ENCODE measurements around the gene COL25A1.
A peak's percentile ranks its signal among the peaks of the same experiment; 100 is the strongest.

COL25A1 gene

GRCh38 chr4:109302361-109303139 is at the start of gene COL25A1:
TSS of gene COL25A1 (minus strand) at chr4:109302658.
- peak within 1 kb of the TSS; percentile 56 for H3K4me3 ChIP-seq (ENCODE audit: low read depth, low read length)
- DNase-seq (ENCODE audit: low read depth): no peak

GRCh38 chr4:109350121-109350520 is 47.7 kb upstream of the COL25A1 start:
- no peak for DNase-seq (ENCODE audit: low read depth)
- no peak overlapping the region for H3K4me3 ChIP-seq (ENCODE audit: low read depth, low read length)

GRCh38 chr4:109334129-109335105 is 32.0 kb upstream of the COL25A1 start:
- no peak overlapping the region for H3K4me3 ChIP-seq (ENCODE audit: low read depth, low read length)

GRCh38 chr4:109332926-109333464 is 30.5 kb upstream of the COL25A1 start:
- no peak for DNase-seq (ENCODE audit: low read depth)

More at GRCh38 chr4:109334129-109335105, 32.0 kb upstream of the COL25A1 start:
- no peak for DNase-seq (ENCODE audit: low read depth)

GRCh38 chr4:109327641-109328040 is 25.2 kb upstream of the COL25A1 start:
- DNase-seq (ENCODE audit: low read depth): no peak
- no peak overlapping the region for H3K4me3 ChIP-seq (ENCODE audit: low read depth, low read length)

More at GRCh38 chr4:109332926-109333464, 30.5 kb upstream of the COL25A1 start:
- no peak overlapping the region for H3K4me3 ChIP-seq (ENCODE audit: low read depth, low read length)

- H3K4me3 ChIP-seq (ENCODE audit: low read depth, low read length): no peak overlapping the region
- DNase-seq (ENCODE audit: low read depth): no peak
Measured at GRCh38 chr4:109325698-109326097, 23.2 kb upstream of the COL25A1 start.

- no peak overlapping the region for H3K4me3 ChIP-seq (ENCODE audit: low read depth, low read length)
- DNase-seq (ENCODE audit: low read depth): no peak
Measured at GRCh38 chr4:109323348-109323747, 20.9 kb upstream of the COL25A1 start.

- no peak for DNase-seq (ENCODE audit: low read depth)
- H3K4me3 ChIP-seq (ENCODE audit: low read depth, low read length): no peak overlapping the region
Measured at GRCh38 chr4:109321232-109321631, 18.8 kb upstream of the COL25A1 start.

- no peak for DNase-seq (ENCODE audit: low read depth)
- no peak overlapping the region for H3K4me3 ChIP-seq (ENCODE audit: low read depth, low read length)
Measured at GRCh38 chr4:109319684-109320083, 17.2 kb upstream of the COL25A1 start.

GRCh38 chr4:109319156-109319555 is 16.7 kb upstream of the COL25A1 start:
- no peak for DNase-seq (ENCODE audit: low read depth)
- no peak overlapping the region for H3K4me3 ChIP-seq (ENCODE audit: low read depth, low read length)

- no peak overlapping the region for H3K4me3 ChIP-seq (ENCODE audit: low read depth, low read length)
- no peak for DNase-seq (ENCODE audit: low read depth)
Measured at GRCh38 chr4:109315818-109316217, 13.4 kb upstream of the COL25A1 start.

GRCh38 chr4:109315341-109315740 is 12.9 kb upstream of the COL25A1 start:
- no peak for DNase-seq (ENCODE audit: low read depth)
- H3K4me3 ChIP-seq (ENCODE audit: low read depth, low read length): no peak overlapping the region

- H3K4me3 ChIP-seq (ENCODE audit: low read depth, low read length): no peak overlapping the region
- no peak for DNase-seq (ENCODE audit: low read depth)
Measured at GRCh38 chr4:109313168-109314133, 11.0 kb upstream of the COL25A1 start.

GRCh38 chr4:109303140-109303496 is 660 bp upstream of the COL25A1 start:
- H3K4me3 ChIP-seq (ENCODE audit: low read depth, low read length): peak overlapping the region; percentile 56
- DNase-seq (ENCODE audit: low read depth): no peak

GRCh38 chr4:109301651-109302360 is 652 bp downstream of the COL25A1 start:
- no peak for DNase-seq (ENCODE audit: low read depth)
- peak overlapping the region; percentile 56 for H3K4me3 ChIP-seq (ENCODE audit: low read depth, low read length)

GRCh38 chr4:109298279-109299010 is 4.0 kb downstream of the COL25A1 start:
- no peak overlapping the region for H3K4me3 ChIP-seq (ENCODE audit: low read depth, low read length)
- DNase-seq (ENCODE audit: low read depth): no peak

GRCh38 chr4:109296527-109296926 is 5.9 kb downstream of the COL25A1 start:
- no peak overlapping the region for H3K4me3 ChIP-seq (ENCODE audit: low read depth, low read length)
- no peak for DNase-seq (ENCODE audit: low read depth)

- H3K4me3 ChIP-seq (ENCODE audit: low read depth, low read length): no peak overlapping the region
- no peak for DNase-seq (ENCODE audit: low read depth)
Measured at GRCh38 chr4:109295081-109295480, 7.4 kb downstream of the COL25A1 start.
